HepG2 (cell line): ENCODE data around the gene STX1B. TPM values are rescaled to one million over a fixed set of nuclear protein-coding genes. Genes with fewer than 3 reads are reported as not detected.
A peak's percentile ranks its signal among the peaks of the same experiment; 100 is the strongest.

Experiments
- ATF2 ChIP-seq: sonication (generic); formaldehyde crosslinking; IDR thresholded peaks from 2 replicates; pipeline ENCODE4 v1.4.0; 2020; ENCODE audit warnings: missing genetic modification reagents
- ZBTB40 ChIP-seq, 2 experiments: fragments of 450-650 bp in 1 of 2; sonication (generic) in 1 of 2; formaldehyde crosslinking in 1 of 2; IDR thresholded peaks; 2 replicates each; pipeline versions ENCODE4 v1.6.1 to v1.8.0; 2016 to 2022; ENCODE audit warnings: antibody characterized with exemption in 1 of 2, mild to moderate bottlenecking in 1 of 2, missing genetic modification reagents in 1 of 2
- ZIK1 ChIP-seq: sonication (generic); formaldehyde crosslinking; IDR thresholded peaks from 2 replicates; pipeline ENCODE4 v1.5.0; 2020; ENCODE audit warnings: mild to moderate bottlenecking, low read depth, missing genetic modification reagents, borderline replicate concordance
- ZMYM3 ChIP-seq: sonication (generic); formaldehyde crosslinking; IDR thresholded peaks from 2 replicates; pipeline ENCODE4 v1.5.1; 2020; ENCODE audit warnings: mild to moderate bottlenecking, missing genetic modification reagents
- ZSCAN29 ChIP-seq: sonication (generic); formaldehyde crosslinking; conservative IDR thresholded peaks from 2 replicates; pipeline ENCODE4 v1.4.0; 2020; ENCODE audit warnings: mild to moderate bottlenecking, missing genetic modification reagents
- polyA plus RNA-seq, 8 experiments: library from polyadenylated mRNA; depleted of rRNA in 3 of 8; stranded (reverse) in 7 of 8; unstranded in 1 of 8; fragments of >200 nt; fragmentation: Illumina TruSeq in 4 of 8; extraction: Trizol in 4 of 8; gene quantifications; 2 replicates each; pipeline versions ENCODE4 v1.2.1 to v1.2.3, GENCODE V29; 2011 to 2016; ENCODE audit warnings: low read depth in 4 of 8, missing spikeins in 1 of 8, mixed read lengths in 1 of 8; ENCODE audit not compliant: insufficient read depth in 1 of 8
- total RNA-seq, 5 experiments: library from RNA; depleted of rRNA; stranded (reverse); fragments of >200 nt; fragmentation: Illumina TruSeq; extraction: Trizol; gene quantifications; 2 replicates each; pipeline ENCODE4 v1.2.3, GENCODE V29; 2016; ENCODE audit warnings: low read depth in 1 of 5

The STX1B gene
- total and polyA plus RNA-seq, 2 of the 13 experiments (the other 11 are each of a cell fraction or from before 2014, with no cell fraction given): 2.1 to 3.0 TPM

DNA sequence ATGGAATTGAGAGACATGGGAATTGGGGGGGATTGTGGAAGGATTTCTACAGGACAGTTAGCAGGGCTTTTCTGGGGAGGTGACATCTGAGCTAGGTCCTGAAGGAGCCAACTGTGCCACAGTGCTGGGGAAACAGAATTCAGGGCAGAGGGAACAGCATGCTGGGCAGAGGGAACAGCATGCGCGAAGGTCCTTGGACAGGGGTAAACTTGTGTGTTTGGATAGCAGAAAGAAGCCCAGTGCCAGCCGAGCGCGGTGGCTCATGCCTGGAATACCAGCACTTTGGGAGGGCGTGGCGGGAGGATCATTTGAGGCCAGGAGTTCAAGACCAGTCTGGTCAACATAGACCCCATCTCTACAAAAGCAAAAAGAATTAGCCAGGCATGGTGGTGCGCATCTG, 3.8 kb downstream of the STX1B start (continued):
- no peak for TF ChIP-seq ZIK1 (CRISPR knock-in tag)
- peak; percentile 89; the same call in 1 of the 2 replicates for TF ChIP-seq ZMYM3 (CRISPR knock-in tag)
- TF ChIP-seq ZBTB40 (IDR thresholded peaks at IDR 0.05): no peak
- TF ChIP-seq ZBTB40 (CRISPR knock-in tag; IDR thresholded peaks at IDR 0.05): 0 out of 2 replicates have a peak, but pooled peaks have one; percentile 28
- no peak for TF ChIP-seq ZSCAN29 (CRISPR knock-in tag)
- no peak for TF ChIP-seq ATF2 (CRISPR knock-in tag)
- TF ChIP-seq, all 625 proteins: peak for 6
